ENCODE data around the gene SSR4.

DNA sequence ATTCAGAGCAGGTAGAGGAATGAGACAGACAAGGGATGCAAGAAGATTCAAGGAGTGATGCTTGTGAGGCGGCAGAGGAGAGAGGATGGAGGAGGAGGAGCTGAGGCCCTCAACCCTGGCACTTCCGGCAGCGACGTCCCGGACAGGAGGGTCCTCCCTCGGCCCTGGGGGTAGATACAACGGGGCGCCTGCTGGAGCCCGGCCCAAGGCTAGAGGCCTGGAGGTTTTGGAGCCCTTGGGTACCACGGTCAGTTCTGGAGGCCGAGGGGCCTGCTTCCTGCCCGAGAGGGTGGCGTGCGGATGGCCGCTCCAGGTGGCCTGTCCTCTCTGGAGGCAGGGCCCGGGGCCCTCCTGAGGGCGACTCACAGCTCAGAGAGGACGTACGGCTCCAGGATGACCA is 13.5 kb downstream of the SSR4 start:
- TF ChIP-seq, protein P1, sequence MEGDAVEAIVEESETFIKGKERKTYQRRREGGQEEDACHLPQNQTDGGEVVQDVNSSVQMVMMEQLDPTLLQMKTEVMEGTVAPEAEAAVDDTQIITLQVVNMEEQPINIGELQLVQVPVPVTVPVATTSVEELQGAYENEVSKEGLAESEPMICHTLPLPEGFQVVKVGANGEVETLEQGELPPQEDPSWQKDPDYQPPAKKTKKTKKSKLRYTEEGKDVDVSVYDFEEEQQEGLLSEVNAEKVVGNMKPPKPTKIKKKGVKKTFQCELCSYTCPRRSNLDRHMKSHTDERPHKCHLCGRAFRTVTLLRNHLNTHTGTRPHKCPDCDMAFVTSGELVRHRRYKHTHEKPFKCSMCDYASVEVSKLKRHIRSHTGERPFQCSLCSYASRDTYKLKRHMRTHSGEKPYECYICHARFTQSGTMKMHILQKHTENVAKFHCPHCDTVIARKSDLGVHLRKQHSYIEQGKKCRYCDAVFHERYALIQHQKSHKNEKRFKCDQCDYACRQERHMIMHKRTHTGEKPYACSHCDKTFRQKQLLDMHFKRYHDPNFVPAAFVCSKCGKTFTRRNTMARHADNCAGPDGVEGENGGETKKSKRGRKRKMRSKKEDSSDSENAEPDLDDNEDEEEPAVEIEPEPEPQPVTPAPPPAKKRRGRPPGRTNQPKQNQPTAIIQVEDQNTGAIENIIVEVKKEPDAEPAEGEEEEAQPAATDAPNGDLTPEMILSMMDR (IDR thresholded peaks at IDR 0.05; ENCODE audit: low read depth, low read length): no peak
- TF ChIP-seq POLR2A (IDR thresholded peaks at IDR 0.05; ENCODE audit: extremely low read depth, insufficient read length): no peak
- TF ChIP-seq MYC (IDR thresholded peaks at IDR 0.05; ENCODE audit: low read depth, low read length): no peak
